Measurements from ENCODE around the gene CLNK. TPM values are rescaled to one million over a fixed set of nuclear protein-coding genes. Genes with fewer than 3 reads are reported as not detected.
"Not testable (repeated sequence)": the region's sequence is repeated elsewhere in the genome, so short reads cannot be mapped to it uniquely, and the experiment has no call there.

Gene CLNK
- total RNA-seq, 1 donor from 2014 or later = not detected

- intact Hi-C loops (cut with DNase I) = no loop called here
- ATAC-seq = no peak
- DNase-seq (ENCODE audit: missing footprints) = no peak
Measured at GRCh38 chr4:10590896-10591295, 93.7 kb downstream of the CLNK start.

GRCh38 chr4:10589799-10590198, 94.8 kb downstream of the CLNK start:
- intact Hi-C loops (cut with DNase I) = loop anchor here (10.0 kb wide), 1 partner anchor 1125 kb away; no protein-coding TSS in a partner anchor
- DNase-seq (ENCODE audit: missing footprints) (no peak), ATAC-seq (no peak)

GRCh38 chr4:10589321-10589720, 95.2 kb downstream of the CLNK start:
- intact Hi-C loops (cut with DNase I) = loop anchor here (10.0 kb wide), 1 partner anchor 1125 kb away; no protein-coding TSS in a partner anchor
- no peak for ATAC-seq
- no peak for DNase-seq (ENCODE audit: missing footprints)

GRCh38 chr4:10587697-10588096, 96.9 kb downstream of the CLNK start:
- DNase-seq (ENCODE audit: missing footprints) (no peak), ATAC-seq (no peak)
- intact Hi-C loops (cut with DNase I) = loop anchor here (10.0 kb wide), 1 partner anchor 1127 kb away; no protein-coding TSS in a partner anchor

- ATAC-seq (no peak), DNase-seq (ENCODE audit: missing footprints) (no peak)
- intact Hi-C loops (cut with DNase I) = loop anchor here (10.0 kb wide), 1 partner anchor 1128 kb away; no protein-coding TSS in a partner anchor
Measured at GRCh38 chr4:10587296-10587695, 97.3 kb downstream of the CLNK start.

GRCh38 chr4:10584042-10584441, 100.5 kb downstream of the CLNK start:
- intact Hi-C loops (cut with DNase I) = loop anchor here (5.0 to 10.0 kb wide), 2 partner anchors 843 to 1131 kb away; partner anchors contain the start of gene HS3ST1
- no peak for DNase-seq (ENCODE audit: missing footprints)
- ATAC-seq = peak; percentile 74

- DNase-seq (ENCODE audit: missing footprints) = no peak
- intact Hi-C loops (cut with DNase I) = loop anchor here (5.0 to 10.0 kb wide), 2 partner anchors 844 to 1132 kb away; partner anchors contain the start of gene HS3ST1
- ATAC-seq = no peak
Measured at GRCh38 chr4:10582951-10583350, 101.6 kb downstream of the CLNK start.

DNA sequence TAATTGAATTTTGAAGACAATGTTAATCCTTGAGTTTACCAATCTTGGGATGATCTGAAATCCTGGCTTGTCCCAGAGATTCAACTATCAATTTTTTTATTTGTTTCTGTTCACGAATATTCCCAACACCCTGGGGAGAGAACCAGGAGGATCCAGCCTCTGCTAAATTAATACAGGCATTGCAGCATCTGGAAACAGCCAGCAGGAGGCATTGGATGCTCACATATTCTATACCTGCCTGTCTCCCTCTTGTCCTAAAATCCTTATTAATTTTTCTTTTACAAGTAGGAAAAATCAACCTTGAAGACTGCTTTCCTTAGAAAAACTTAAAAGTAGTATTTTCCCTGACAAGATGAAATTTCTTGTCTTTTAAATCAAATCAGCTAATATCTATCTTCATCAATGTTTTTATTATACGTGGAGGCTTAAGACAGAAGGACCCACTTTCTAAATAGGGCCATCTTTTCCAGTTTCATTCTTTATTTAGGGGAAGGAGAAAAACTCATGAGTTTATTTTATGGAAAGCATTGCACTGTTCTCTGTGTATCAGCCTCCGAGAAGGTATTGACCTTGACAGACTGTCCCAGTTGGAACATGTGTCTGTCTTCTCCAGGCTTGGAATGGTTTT, 102.4 kb downstream of the CLNK start:
- DNase-seq (ENCODE audit: missing footprints) (no peak), ATAC-seq (no peak)
- intact Hi-C loops (cut with DNase I) = loop anchor here (5.0 to 10.0 kb wide), 2 partner anchors 845 to 1133 kb away; partner anchors contain the start of gene HS3ST1

DNA sequence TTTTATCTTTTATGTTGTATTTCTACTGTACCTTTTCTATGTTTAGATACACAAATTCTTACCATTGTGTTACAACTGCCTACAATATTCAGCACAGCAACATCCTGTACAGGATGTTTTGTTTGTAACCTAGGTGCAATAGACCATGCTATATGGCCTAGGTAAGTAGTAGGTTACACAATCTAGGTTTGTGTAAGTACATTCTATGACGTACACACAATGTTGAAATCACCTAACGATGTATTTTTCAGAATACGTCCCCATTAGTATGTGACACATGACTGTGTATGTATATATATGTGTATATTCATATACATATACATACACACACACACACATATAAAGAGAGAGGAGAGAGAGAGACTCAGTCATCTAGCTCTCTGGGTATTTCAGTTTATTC, 103.5 kb downstream of the CLNK start:
- intact Hi-C loops (cut with DNase I) = loop anchor here (5.0 to 10.0 kb wide), 2 partner anchors 846 to 1134 kb away; partner anchors contain the start of gene HS3ST1
- no peak for ATAC-seq
- DNase-seq (ENCODE audit: missing footprints) = no peak

GRCh38 chr4:10579648-10580047, 104.9 kb downstream of the CLNK start:
- intact Hi-C loops (cut with DNase I) = loop anchor here (5.0 to 10.0 kb wide), 2 partner anchors 848 to 1135 kb away; partner anchors contain the start of gene HS3ST1
- ATAC-seq = no peak
- DNase-seq (ENCODE audit: missing footprints) = no peak

DNA sequence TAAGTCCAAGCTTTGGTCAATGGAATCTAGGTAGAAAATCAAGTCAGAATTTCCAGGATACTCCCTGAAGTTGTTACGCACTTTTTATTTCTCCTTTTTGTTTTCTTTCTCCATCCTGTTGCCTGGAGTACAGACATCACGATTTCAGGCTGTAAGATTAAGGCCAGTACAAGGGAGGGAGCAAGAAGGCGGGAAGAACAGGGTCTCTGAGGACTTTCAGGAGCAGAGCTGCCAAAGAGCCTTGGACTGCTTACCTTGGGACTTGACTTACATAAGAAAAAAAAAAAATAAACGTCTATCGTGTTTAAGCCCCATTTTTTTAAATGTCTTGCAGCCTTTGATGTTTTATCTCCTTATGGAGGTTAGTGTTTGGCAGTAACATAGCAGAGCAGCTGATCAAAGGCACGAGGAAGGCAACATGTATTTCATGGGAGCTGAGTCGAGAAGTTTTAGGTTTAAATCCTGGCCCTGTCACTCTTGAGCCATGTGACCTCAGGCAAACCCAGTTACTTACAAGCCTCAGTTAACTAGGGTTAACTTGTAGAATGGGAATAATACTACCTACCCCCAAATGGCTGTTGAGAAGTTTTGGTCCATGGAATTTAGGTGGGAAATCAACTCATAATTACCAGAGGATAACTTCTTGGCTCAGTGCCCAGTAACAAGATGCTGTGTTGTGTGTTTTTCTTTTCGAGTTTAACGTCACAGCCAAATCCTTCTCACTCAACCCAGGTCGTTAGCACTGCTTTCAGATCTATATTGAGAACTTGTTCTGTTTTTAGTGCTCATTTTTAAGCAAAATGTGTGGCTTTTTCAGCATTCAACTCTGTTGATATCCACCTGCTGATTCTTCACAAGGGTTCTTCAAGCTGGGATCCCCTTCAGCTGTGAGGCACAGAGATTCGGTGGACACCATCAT, 106.8 kb downstream of the CLNK start:
- DNase-seq (ENCODE audit: missing footprints) (no peak), ATAC-seq (peak; percentile 50)
- intact Hi-C loops (cut with DNase I) = no loop called here

DNA sequence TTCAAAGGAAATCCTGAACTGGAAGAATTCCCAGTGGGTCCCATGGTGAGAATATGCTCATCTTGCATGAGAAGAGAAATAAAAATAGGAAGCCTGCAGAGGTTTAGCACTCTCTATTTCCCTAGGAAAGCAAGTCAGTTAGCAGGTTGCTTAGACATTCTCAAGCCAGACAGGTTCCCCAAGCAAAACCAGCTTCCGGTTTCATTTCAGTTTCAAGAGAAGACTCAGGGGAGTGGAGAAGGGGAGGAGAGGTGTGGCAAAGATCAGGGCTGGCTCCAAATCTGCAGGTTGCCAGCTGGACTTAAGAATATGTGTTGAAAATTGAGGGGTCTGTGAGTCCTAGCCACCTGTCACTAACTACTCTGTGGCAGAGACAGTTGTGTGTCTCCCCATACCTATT, 107.5 kb downstream of the CLNK start:
- intact Hi-C loops (cut with DNase I) = no loop called here
- DNase-seq (ENCODE audit: missing footprints) (no peak), ATAC-seq (no peak)

GRCh38 chr4:10576236-10576635, 108.3 kb downstream of the CLNK start:
- no peak for DNase-seq (ENCODE audit: missing footprints)
- intact Hi-C loops (cut with DNase I) = no loop called here

GRCh38 chr4:10575414-10575813, 109.2 kb downstream of the CLNK start:
- DNase-seq (ENCODE audit: missing footprints) (no peak), ATAC-seq (no peak)
- intact Hi-C loops (cut with DNase I) = no loop called here

More at GRCh38 chr4:10576236-10576635, 108.3 kb downstream of the CLNK start:
- no peak for ATAC-seq

- intact Hi-C loops (cut with DNase I); ATAC-seq: not testable (repeated sequence)
Measured at GRCh38 chr4:10574553-10574952, 110.0 kb downstream of the CLNK start.

DNA sequence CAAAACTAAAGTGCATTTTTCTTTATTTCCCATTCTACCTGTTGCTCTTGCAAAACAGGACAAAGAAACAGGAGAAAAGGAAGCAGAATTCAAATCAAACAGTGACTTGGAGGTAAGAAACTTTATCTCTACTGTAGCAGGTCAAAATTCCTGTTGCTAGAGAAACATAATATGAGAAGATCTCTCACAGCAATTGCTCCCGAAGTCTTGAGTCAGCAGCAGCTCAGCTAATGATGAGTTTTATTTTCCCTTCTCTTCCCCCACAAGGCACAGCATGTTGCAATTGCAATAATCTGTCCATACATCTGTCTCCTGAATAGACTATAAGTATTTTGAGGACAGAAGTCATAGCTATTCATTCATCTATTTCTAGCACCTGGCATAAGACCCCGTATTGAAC, 112.7 kb downstream of the CLNK start:
- DNase-seq (ENCODE audit: missing footprints) = no peak
- intact Hi-C loops (cut with DNase I) = no loop called here
- no peak for ATAC-seq

More at GRCh38 chr4:10574553-10574952, 110.0 kb downstream of the CLNK start:
- DNase-seq (ENCODE audit: missing footprints) = not testable (repeated sequence)

DNA sequence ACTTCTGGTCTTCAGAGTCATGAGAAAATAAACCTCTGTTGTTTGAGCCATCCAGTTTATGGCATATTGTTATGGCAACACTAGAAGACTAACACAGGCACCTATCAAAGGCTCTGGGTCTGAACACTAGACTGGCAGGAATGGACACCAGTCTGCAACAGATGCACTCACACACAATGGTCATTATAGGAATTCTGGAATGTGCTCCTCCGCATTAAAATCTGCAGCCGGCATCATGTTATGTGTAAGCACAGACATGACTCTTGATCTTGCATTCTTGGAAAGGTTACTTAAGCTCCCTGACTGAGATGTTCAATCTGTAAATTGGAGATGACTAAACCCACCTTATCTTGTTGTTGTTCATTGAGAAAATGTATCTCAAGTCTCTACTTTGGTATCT, 115.1 kb downstream of the CLNK start:
- ATAC-seq (no peak), DNase-seq (ENCODE audit: missing footprints) (no peak)
- intact Hi-C loops (cut with DNase I) = no loop called here

GRCh38 chr4:10567766-10568165, 116.8 kb downstream of the CLNK start:
- ATAC-seq (no peak), DNase-seq (ENCODE audit: missing footprints) (no peak)
- intact Hi-C loops (cut with DNase I) = no loop called here

DNA sequence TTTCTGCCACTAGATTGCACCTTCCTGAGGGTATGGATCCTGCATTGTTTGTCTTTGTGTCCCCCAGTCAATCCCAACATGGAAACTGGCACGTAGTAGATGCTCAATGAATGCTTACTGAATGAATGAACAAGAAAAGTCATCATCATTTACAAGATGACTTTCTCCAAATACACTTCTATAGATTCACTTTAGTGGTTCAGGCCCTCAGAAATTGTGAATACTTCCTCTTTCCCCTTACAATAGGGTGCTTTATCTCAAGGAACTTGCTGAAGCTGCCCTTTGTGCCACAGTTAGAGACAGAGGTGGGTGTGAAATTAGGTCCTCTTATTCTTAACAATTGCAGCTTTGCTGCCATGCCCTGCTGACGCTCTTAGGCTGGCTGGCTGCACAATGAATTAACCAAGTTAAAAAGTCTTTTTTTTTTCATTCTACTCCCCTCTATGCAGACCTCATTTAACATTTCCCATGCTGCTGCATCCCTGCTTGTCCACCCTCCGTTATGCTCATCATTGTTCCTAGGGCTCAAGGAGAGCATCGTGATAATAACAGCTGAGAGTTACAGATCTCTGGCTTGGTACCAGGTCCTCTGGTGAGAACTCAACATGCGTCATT, 119.3 kb downstream of the CLNK start:
- intact Hi-C loops (cut with DNase I) = no loop called here
- ATAC-seq (no peak), DNase-seq (ENCODE audit: missing footprints) (no peak)

Data from Right ventricle myocardium inferior (tissue), 1 donor.